OCI-LY7 (cell line): Measurements from ENCODE around the gene KCNK1. TPM values are rescaled to one million over a fixed set of nuclear protein-coding genes. Genes with fewer than 3 reads are reported as not detected.

Experiments
- BruUV-seq: library from RNA; stranded (reverse); fragments of 400-500 nt; replicated peaks from 2 replicates; lab custom pipeline; 2021; lab: Mats Ljungman, UMichigan
- CTCF ChIA-PET: fragments of 300-600 bp; sonication (Branson Sonifier 250); formaldehyde crosslinking; loops from one replicate; lab custom pipeline; 2022; ENCODE audit warnings: antibody characterized with exemption; ENCODE audit not compliant: unreplicated experiment; lab: Charles Lee
- POLR2A ChIA-PET: fragments of 300-600 bp; sonication (Branson Sonifier 250); formaldehyde crosslinking; loops from one replicate; lab custom pipeline; 2022; ENCODE audit warnings: antibody characterized with exemption; lab: Charles Lee
- DNase-seq: peaks from one replicate; pipeline ENCODE4 v3.0.0-alpha.2; 2015; ENCODE audit warnings: low spot score
- H2AFZ ChIP-seq: fragments of 200-600 bp; sonication (generic), shearing (Covaris generic); 2 replicates; pipeline ENCODE4 v1.6.1; 2014; ENCODE audit warnings: mild to moderate bottlenecking, antibody characterized with exemption, low read length, moderate library complexity
- H3K27ac ChIP-seq: fragments of 200-600 bp; sonication (generic); 2 replicates; pipeline ENCODE4 v1.5.1; 2014; ENCODE audit warnings: mixed run types, low read depth, mild to moderate bottlenecking, moderate library complexity, low read length, inconsistent platforms; ENCODE audit not compliant: poor library complexity, severe bottlenecking
- H3K36me3 ChIP-seq: fragments of 200-600 bp; sonication (generic); 2 replicates; pipeline ENCODE4 v1.6.1; 2014; ENCODE audit warnings: mild to moderate bottlenecking, antibody characterized with exemption, low read length, moderate library complexity, mixed read lengths; ENCODE audit not compliant: insufficient read depth
- H3K4me1 ChIP-seq: fragments of 200-600 bp; sonication (generic); 2 replicates; pipeline ENCODE4 v1.5.1; 2014; ENCODE audit warnings: mild to moderate bottlenecking, low read length; ENCODE audit not compliant: insufficient read depth, poor library complexity, severe bottlenecking
- H3K4me2 ChIP-seq: fragments of 200-600 bp; sonication (generic); 2 replicates; pipeline ENCODE4 v1.6.1; 2014; ENCODE audit warnings: mild to moderate bottlenecking, low read length
- H3K4me3 ChIP-seq: fragments of 200-600 bp; sonication (generic); 2 replicates; pipeline ENCODE4 v1.5.1; 2014; ENCODE audit warnings: mild to moderate bottlenecking, low read depth, low read length; ENCODE audit not compliant: poor library complexity, severe bottlenecking
- H3K79me2 ChIP-seq: fragments of 200-600 bp; sonication (generic); 2 replicates; pipeline ENCODE4 v1.6.1; 2016; ENCODE audit warnings: low read depth, mild to moderate bottlenecking, low read length, moderate library complexity, mixed read lengths; ENCODE audit not compliant: insufficient read depth
- H3K9me2 ChIP-seq: fragments of 200-600 bp; sonication (generic); 2 replicates; pipeline ENCODE4 v1.6.1; 2016; ENCODE audit warnings: mild to moderate bottlenecking, low read length, mixed read lengths; ENCODE audit not compliant: insufficient read depth
- H3K9me3 ChIP-seq: fragments of 200-600 bp; sonication (generic); 2 replicates; pipeline ENCODE4 v1.6.1; 2014; ENCODE audit warnings: mild to moderate bottlenecking, mixed run types, low read length, mixed read lengths
- H4K20me1 ChIP-seq: fragments of 200-600 bp; sonication (generic); 2 replicates; pipeline ENCODE4 v1.6.1; 2014; ENCODE audit warnings: mild to moderate bottlenecking, antibody characterized with exemption, low read length, moderate library complexity, mixed read lengths; ENCODE audit not compliant: insufficient read depth
- EZH2phosphoT487 ChIP-seq: fragments of 200-600 bp; sonication (generic); IDR thresholded peaks from 2 replicates; pipeline ENCODE4 v1.6.1; 2018; ENCODE audit warnings: low read depth, borderline replicate concordance, mild to moderate bottlenecking, mixed run types, antibody characterized with exemption, low read length, moderate library complexity, mixed read lengths
- intact Hi-C: fragments of 100-400 bp; cut with micrococcal nuclease; formaldehyde crosslinking; loops from one replicate; pipeline ENCODE4 v1.10.0; 2022; ENCODE audit not compliant: unreplicated experiment
- total RNA-seq, 2 experiments: library from RNA; depleted of rRNA in 1 of 2; stranded (reverse); fragments of >200 nt in 1 of 2; shearing (Covaris generic) in 1 of 2; gene quantifications; 2 replicates each; pipeline ENCODE4 v1.2.3, GENCODE V29; 2014 to 2022
- TF ChIP-seq, protein P1 (sequence below): fragments of 200-600 bp; sonication (generic); conservative IDR thresholded peaks from 2 replicates; pipeline ENCODE4 v1.5.1; 2014; ENCODE audit warnings: mild to moderate bottlenecking, antibody characterized with exemption, low read length, moderate library complexity, mixed read lengths

The KCNK1 gene
- total RNA-seq, 2 experiments from 2014 or later = not detected

DNA sequence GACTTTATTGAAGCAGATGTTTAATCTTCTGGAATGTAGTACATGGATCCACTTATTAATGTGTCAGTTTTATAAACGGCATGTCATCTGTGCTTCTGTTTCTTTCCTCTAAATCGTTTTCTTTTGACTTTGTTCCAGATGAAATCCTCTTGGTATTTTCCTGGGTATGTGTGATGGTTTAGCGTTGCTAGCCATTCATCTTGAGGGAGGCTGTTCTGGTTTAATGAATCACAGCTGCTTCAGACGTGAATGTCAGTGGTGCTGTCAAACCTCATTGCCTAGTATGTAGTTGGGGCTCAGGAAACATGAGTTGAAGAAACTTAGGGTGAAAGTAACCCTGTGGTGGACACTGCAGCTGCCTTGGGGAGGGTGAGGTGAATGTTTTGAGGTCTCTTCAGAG lies 33.2 kb downstream of the KCNK1 start:
- Histone ChIP-seq H3K9me2 (no peaks in the 10 kb centered on the region), H3K27ac (no peak overlapping the region), H2AFZ (no peak overlapping the region), H3K9me3 (no peaks in the 10 kb centered on the region), H3K4me3 (no peak overlapping the region), H3K4me2 (no peak overlapping the region), H3K4me1 (no peaks in the 10 kb centered on the region), H3K36me3 (no peaks in the 10 kb centered on the region), H4K20me1 (no peaks in the 10 kb centered on the region), H3K79me2 (no peaks in the 10 kb centered on the region)
- no TSS peak for BruUV-seq
- POLR2A ChIA-PET = no interaction called here
- intact Hi-C loops = no loop called here
- DNase-seq = no peak
- CTCF ChIA-PET = no interaction called here
- TF ChIP-seq, protein P1, sequence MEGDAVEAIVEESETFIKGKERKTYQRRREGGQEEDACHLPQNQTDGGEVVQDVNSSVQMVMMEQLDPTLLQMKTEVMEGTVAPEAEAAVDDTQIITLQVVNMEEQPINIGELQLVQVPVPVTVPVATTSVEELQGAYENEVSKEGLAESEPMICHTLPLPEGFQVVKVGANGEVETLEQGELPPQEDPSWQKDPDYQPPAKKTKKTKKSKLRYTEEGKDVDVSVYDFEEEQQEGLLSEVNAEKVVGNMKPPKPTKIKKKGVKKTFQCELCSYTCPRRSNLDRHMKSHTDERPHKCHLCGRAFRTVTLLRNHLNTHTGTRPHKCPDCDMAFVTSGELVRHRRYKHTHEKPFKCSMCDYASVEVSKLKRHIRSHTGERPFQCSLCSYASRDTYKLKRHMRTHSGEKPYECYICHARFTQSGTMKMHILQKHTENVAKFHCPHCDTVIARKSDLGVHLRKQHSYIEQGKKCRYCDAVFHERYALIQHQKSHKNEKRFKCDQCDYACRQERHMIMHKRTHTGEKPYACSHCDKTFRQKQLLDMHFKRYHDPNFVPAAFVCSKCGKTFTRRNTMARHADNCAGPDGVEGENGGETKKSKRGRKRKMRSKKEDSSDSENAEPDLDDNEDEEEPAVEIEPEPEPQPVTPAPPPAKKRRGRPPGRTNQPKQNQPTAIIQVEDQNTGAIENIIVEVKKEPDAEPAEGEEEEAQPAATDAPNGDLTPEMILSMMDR = no peak
- TF ChIP-seq EZH2phosphoT487 = no peak

DNA sequence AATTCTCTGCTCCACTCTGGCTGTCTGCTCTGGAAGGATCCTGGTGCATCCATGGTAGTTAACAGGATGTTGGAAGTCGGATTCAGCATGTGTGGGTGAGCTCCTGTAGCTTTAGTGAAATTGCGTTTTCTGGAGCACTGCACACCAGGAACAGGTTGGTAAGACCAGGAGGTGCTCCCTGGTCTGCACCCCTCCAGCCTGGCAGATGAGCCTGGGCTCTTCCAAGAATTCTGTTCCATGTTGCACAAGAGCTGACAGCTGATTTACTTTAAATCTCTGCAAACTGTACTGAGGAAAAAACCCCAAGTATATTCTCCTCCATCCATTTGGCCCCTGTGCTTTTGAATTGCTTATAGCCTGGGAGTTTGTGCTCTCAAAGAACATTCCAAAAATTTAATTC lies 33.7 kb downstream of the KCNK1 start:
- no peak overlapping the region for H3K27ac ChIP-seq
- H3K4me2 ChIP-seq = no peak overlapping the region
- H3K9me3 ChIP-seq = no peaks in the 10 kb centered on the region
- no peaks in the 10 kb centered on the region for H3K79me2 ChIP-seq
- H2AFZ ChIP-seq = no peak overlapping the region; the same call in 1 of the 2 replicates
- DNase-seq = no peak
- H3K9me2 ChIP-seq = no peaks in the 10 kb centered on the region
- no peaks in the 10 kb centered on the region for H3K36me3 ChIP-seq
- no peaks in the 10 kb centered on the region for H3K4me1 ChIP-seq
- no TSS peak for BruUV-seq
- no peaks in the 10 kb centered on the region for H4K20me1 ChIP-seq
- ChIA-PET CTCF (no interaction called here), POLR2A (no interaction called here)
- no peak overlapping the region for H3K4me3 ChIP-seq
- no peak for TF ChIP-seq EZH2phosphoT487
- TF ChIP-seq, protein P1 = no peak
- intact Hi-C loops = no loop called here

- H3K4me1 ChIP-seq = no peaks in the 10 kb centered on the region
- POLR2A ChIA-PET = no interaction called here
- no peaks in the 10 kb centered on the region for H4K20me1 ChIP-seq
- BruUV-seq = no TSS peak
- H3K79me2 ChIP-seq = no peaks in the 10 kb centered on the region
- H2AFZ ChIP-seq = no peak overlapping the region
- TF ChIP-seq, protein P1 = no peak
- TF ChIP-seq EZH2phosphoT487 = no peak
- no peak overlapping the region for H3K27ac ChIP-seq
- CTCF ChIA-PET = no interaction called here
- DNase-seq = no peak
- no peaks in the 10 kb centered on the region for H3K9me2 ChIP-seq
- no peak overlapping the region for H3K4me3 ChIP-seq
- no peaks in the 10 kb centered on the region for H3K9me3 ChIP-seq
- intact Hi-C loops = no loop called here
- no peak overlapping the region for H3K4me2 ChIP-seq
- H3K36me3 ChIP-seq = no peaks in the 10 kb centered on the region
Measured at GRCh38 chr1:233651061-233651460, 37.2 kb downstream of the KCNK1 start.
